Lower lobe of right lung (tissue), 2 donors: Measurements from ENCODE around the gene ONECUT3. TPM values are rescaled to one million over a fixed set of nuclear protein-coding genes. Genes with fewer than 3 reads are reported as not detected.
"Not testable (repeated sequence)": the region's sequence is repeated elsewhere in the genome, so short reads cannot be mapped to it uniquely, and the experiment has no call there.

Source experiments
- ATAC-seq, 2 donors: fragments of 200-7000 bp; cut with Tn5 transposase; one replicate each; pipeline ENCODE4 v1.9.1; 2020 to 2022; ENCODE audit warnings: mild to moderate bottlenecking in 2 of 2, moderate library complexity in 2 of 2
- DNase-seq: peaks from one replicate; pipeline ENCODE4 v3.0.0-alpha.2; 2020
- H3K27ac ChIP-seq: fragments of 200-600 bp; one replicate; pipeline ENCODE4 v1.8.0; 2022
- H3K27me3 ChIP-seq: fragments of 200-600 bp; one replicate; pipeline ENCODE4 v1.8.0; 2022; ENCODE audit warnings: low read depth
- H3K36me3 ChIP-seq: fragments of 200-600 bp; one replicate; pipeline ENCODE4 v1.8.0; 2022; ENCODE audit warnings: mild to moderate bottlenecking
- H3K4me1 ChIP-seq: fragments of 200-600 bp; one replicate; pipeline ENCODE4 v1.8.0; 2022
- H3K4me3 ChIP-seq: fragments of 200-600 bp; one replicate; pipeline ENCODE4 v1.8.0; 2022; ENCODE audit warnings: mild to moderate bottlenecking
- H3K9me3 ChIP-seq: fragments of 200-600 bp; one replicate; pipeline ENCODE4 v1.8.0; 2022
- intact Hi-C: fragments of 100-400 bp; cut with DNase I; formaldehyde crosslinking; loops from one replicate; pipeline ENCODE4 v1.11.0; 2022
- total RNA-seq: library from RNA; stranded (reverse); fragmentation: NEBNext Ultra II Directional; extraction: Animal tissue kit (Norgen Biotek cat#: 25700); gene quantifications from one replicate; pipeline ENCODE4 v1.2.1, GENCODE V29; 2021
- TF ChIP-seq, protein P1 (sequence below): fragments of 200-600 bp; IDR thresholded peaks from one replicate; pipeline ENCODE4 v1.8.0; 2022; ENCODE audit warnings: antibody characterized with exemption, mild to moderate bottlenecking
- donor health status: DM: no; HTN: yes; CAD: no; lungs with severe emphysema.

Gene ONECUT3
- total RNA-seq, 1 donor from 2014 or later, result not detected

DNA sequence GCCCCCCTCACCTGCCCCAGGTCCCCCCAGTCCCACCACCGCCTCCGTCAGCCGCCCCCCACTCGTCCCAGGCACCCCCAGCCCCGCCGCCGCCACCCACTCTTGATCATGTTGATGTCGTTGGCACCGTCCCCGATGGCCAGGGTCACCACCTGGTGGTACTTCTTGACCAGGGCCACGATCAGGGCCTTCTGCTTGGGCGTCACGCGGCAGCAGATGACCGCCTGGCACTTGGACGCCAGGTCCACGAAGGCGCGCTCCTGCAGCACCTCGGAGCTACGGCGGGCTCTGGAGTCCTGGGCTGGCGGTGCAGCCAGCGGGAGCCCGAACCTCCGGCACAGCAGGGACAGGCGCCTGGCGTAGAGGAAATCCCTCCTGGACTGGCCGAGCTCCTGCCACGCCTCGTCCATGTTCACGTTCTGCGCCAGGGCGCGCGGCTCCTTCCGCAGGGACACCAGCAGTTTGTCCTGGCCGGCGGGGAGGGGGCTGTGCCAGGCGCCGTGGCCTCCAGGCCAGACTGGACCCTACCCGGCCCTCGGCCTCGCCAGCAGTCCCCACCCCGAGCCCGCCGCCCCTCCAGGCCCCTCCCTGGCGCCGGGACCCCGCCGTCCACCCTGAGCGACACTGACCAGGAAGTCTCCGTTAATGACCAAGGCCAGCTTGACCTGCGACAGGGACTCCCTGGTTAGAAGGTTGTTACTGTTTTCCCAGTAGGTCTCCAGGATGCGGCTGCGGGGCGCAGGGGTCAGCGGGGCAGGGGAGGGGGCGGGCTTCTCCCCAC is 36.1 kb downstream of the ONECUT3 start:
- Histone ChIP-seq H3K27me3 (peaks cover 44% of the 10 kb centered on the region), H3K27ac (no peak overlapping the region), H3K4me1 (peaks cover 6% of the 10 kb centered on the region), H3K36me3 (no peaks in the 10 kb centered on the region), H3K9me3 (no peaks in the 10 kb centered on the region), H3K4me3 (peak overlapping the region; percentile 34)
- TF ChIP-seq, protein P1, sequence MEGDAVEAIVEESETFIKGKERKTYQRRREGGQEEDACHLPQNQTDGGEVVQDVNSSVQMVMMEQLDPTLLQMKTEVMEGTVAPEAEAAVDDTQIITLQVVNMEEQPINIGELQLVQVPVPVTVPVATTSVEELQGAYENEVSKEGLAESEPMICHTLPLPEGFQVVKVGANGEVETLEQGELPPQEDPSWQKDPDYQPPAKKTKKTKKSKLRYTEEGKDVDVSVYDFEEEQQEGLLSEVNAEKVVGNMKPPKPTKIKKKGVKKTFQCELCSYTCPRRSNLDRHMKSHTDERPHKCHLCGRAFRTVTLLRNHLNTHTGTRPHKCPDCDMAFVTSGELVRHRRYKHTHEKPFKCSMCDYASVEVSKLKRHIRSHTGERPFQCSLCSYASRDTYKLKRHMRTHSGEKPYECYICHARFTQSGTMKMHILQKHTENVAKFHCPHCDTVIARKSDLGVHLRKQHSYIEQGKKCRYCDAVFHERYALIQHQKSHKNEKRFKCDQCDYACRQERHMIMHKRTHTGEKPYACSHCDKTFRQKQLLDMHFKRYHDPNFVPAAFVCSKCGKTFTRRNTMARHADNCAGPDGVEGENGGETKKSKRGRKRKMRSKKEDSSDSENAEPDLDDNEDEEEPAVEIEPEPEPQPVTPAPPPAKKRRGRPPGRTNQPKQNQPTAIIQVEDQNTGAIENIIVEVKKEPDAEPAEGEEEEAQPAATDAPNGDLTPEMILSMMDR, result no peak
- DNase-seq (no peak), ATAC-seq (no peak)
- intact Hi-C loops, result no loop called here

GRCh38 chr19:1790054-1790792 is 36.9 kb downstream of the ONECUT3 start:
- intact Hi-C loops, result no loop called here
- Histone ChIP-seq H3K27me3 (peaks cover 41% of the 10 kb centered on the region), H3K9me3 (no peaks in the 10 kb centered on the region), H3K4me1 (peaks cover 6% of the 10 kb centered on the region), H3K27ac (no peak overlapping the region), H3K36me3 (no peaks in the 10 kb centered on the region), H3K4me3 (peak overlapping the region; percentile 34)
- ATAC-seq (no peak), DNase-seq (no peak)
- TF ChIP-seq, protein P1, result no peak

- Histone ChIP-seq H3K9me3 (no peaks in the 10 kb centered on the region), H3K4me3 (no peak overlapping the region), H3K36me3 (no peaks in the 10 kb centered on the region), H3K27ac (no peak overlapping the region), H3K27me3 (peaks cover 41% of the 10 kb centered on the region), H3K4me1 (peaks cover 6% of the 10 kb centered on the region)
- DNase-seq, result no peak
- no peak for ATAC-seq
- intact Hi-C loops, result no loop called here
- TF ChIP-seq, protein P1, result no peak
Observed at GRCh38 chr19:1791879-1792278, 38.6 kb downstream of the ONECUT3 start.

GRCh38 chr19:1794424-1795172 is 41.3 kb downstream of the ONECUT3 start:
- Histone ChIP-seq H3K27me3 (peaks cover 29% of the 10 kb centered on the region), H3K27ac (no peak overlapping the region), H3K4me1 (peaks cover 2% of the 10 kb centered on the region), H3K9me3 (no peaks in the 10 kb centered on the region), H3K4me3 (no peak overlapping the region), H3K36me3 (no peaks in the 10 kb centered on the region)
- intact Hi-C loops, result no loop called here
- TF ChIP-seq, protein P1, result no peak
- DNase-seq (no peak), ATAC-seq (no peak)

DNA sequence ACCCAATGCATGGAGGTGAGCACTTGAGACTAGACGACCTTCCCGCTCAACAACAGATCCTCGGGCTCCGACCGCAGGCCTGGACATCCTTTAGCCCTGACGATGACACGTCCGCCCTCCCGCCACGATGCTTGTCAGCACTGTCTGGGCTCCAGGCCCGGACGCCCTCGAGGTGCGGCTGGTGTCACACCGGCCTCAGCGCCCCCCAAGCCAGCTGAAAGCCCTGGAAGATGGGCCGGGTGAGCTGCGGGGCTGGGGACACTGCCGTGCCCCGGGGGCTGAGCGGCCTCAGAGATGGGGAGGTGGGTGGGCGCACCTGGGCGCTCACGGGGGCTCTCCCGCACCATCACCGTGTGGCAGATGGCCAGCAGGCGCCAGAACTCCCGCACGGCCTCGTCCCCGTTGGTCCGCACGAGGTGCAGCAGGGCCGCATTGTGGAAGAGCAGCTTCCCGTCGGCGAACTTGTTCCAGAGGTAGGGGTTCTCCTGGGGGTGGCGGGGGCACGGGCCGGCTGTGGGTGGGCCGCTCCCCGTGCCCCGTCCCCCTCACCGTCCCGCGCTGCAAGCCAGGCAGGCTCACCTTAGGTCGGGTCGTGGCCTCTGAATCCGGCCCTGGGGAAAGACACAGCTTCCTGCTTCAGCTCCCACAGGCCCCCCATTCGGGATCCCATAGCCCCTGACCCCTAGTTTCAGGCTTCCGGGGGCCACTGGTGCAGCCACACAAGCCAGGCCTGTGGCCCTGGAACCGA is 43.3 kb downstream of the ONECUT3 start:
- Histone ChIP-seq H3K9me3 (no peaks in the 10 kb centered on the region), H3K4me3 (no peak overlapping the region), H3K36me3 (no peaks in the 10 kb centered on the region), H3K27ac (no peak overlapping the region), H3K4me1 (no peaks in the 10 kb centered on the region), H3K27me3 (peaks cover 25% of the 10 kb centered on the region)
- TF ChIP-seq, protein P1, result no peak
- ATAC-seq (peak in 1 of 2 donors; percentile 41), DNase-seq (no peak)
- intact Hi-C loops, result no loop called here

DNA sequence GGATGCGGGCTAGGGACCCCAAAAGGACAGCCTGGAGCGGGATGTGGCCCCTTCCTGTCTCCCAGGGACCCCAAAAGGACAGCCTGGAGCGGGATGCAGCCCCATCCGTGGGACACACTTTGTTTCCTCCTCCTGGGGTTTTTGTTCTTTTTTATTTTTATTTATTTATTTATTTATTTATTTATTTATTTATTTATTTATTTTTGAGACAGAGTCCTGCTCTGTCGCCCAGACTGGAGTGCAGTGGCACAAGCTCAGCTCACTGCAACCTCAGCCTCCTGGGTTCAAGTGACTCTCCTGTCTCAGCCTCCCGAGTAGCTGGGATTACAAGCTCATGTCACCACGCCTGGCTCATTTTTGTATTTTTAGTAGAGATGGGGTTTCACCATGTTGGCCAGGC is 44.0 kb downstream of the ONECUT3 start:
- ATAC-seq, intact Hi-C loops, DNase-seq, H3K36me3 ChIP-seq, H3K27ac ChIP-seq, H3K4me1 ChIP-seq, H3K9me3 ChIP-seq, H3K4me3 ChIP-seq: not testable (repeated sequence)
- peaks cover 19% of the 10 kb centered on the region for H3K27me3 ChIP-seq
